Vagina (tissue), 2 donors: ENCODE measurements around the gene MNX1.

Experiments used
- POLR2A ChIP-seq, 2 donors: fragments of 450-650 bp; IDR thresholded peaks; one replicate each; pipeline ENCODE4 v1.6.1; 2017; ENCODE audit warnings: antibody characterized with exemption in 2 of 2, mild to moderate bottlenecking in 2 of 2, moderate library complexity in 2 of 2
- TF ChIP-seq, protein P1 (sequence below), 3 experiments: fragments of 450-650 bp in 2 of 3; fragments of 200-600 bp in 1 of 3; sonication (generic) in 1 of 3; IDR thresholded peaks; one replicate each; pipeline ENCODE4 v1.5.1; 2017 to 2019; ENCODE audit warnings: antibody characterized with exemption in 3 of 3, mild to moderate bottlenecking in 2 of 3, moderate library complexity in 2 of 3

DNA sequence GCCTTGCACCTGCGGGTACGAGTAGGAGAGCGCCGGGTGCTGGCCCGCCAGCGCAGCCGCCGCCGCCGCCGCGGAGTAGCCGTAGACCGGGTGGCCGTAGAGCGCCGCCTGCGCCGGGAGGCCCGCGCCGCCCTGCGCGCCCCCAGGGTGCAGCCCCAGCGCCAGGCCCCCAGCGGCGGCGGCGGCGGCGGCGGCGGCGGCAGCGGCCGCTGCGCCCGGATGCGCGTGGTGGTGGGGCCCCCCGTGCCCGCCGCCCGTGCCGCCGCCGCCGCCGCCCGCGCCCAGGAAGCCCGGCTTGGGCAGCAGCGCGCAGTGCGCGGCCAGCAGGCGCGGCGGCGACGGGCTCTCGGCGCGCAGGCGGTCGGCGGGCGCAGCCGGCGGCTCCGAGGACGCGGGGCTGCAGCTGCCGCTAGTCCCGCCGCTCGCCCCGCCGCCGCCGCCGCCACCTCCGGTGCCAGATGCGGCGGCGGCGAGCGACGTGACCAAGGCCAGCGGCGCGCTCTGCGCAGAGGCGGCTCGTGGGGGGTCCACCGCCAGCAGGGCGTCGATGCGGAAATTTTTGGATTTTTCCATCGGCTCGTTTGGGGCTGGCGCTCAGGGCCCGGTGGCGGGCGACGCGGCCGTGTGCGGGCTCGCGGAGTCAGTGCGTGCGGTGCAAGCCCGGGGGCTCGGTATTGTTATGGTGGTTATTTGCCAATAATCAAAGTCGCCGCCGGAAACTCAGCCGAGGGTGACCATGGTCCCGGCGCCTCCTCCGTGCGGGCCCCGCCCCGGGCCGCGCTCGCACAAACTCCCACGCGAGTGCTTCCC, 480 bp downstream of the MNX1 start:
- TF ChIP-seq, protein P1, sequence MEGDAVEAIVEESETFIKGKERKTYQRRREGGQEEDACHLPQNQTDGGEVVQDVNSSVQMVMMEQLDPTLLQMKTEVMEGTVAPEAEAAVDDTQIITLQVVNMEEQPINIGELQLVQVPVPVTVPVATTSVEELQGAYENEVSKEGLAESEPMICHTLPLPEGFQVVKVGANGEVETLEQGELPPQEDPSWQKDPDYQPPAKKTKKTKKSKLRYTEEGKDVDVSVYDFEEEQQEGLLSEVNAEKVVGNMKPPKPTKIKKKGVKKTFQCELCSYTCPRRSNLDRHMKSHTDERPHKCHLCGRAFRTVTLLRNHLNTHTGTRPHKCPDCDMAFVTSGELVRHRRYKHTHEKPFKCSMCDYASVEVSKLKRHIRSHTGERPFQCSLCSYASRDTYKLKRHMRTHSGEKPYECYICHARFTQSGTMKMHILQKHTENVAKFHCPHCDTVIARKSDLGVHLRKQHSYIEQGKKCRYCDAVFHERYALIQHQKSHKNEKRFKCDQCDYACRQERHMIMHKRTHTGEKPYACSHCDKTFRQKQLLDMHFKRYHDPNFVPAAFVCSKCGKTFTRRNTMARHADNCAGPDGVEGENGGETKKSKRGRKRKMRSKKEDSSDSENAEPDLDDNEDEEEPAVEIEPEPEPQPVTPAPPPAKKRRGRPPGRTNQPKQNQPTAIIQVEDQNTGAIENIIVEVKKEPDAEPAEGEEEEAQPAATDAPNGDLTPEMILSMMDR (IDR thresholded peaks at IDR 0.05): no peak
- no peak for TF ChIP-seq POLR2A (IDR thresholded peaks at IDR 0.05)
